T-cell (primary cell): Measurements from ENCODE around the gene TOP2B. TPM values are rescaled to one million over a fixed set of nuclear protein-coding genes. Genes with fewer than 3 reads are reported as not detected.

Experiments
- ATAC-seq, 4 experiments: fragments of 200-7000 bp in 3 of 4; fragments of 150-1000 bp in 1 of 4; cut with Tn5 transposase; replicated peaks in 1 of 4; 1 replicate in 3 of 4; 2 replicates in 1 of 4; pipeline ENCODE4 v1.10.0; 2021; ENCODE audit warnings: moderate library complexity in 3 of 4, mild to moderate bottlenecking in 2 of 4, moderate number of reproducible peaks in 1 of 4
- CTCF ChIA-PET, 2 donors: fragments of 300-600 bp; sonication (Branson Sonifier 250); formaldehyde crosslinking; loops; one replicate each; lab custom pipeline; 2022; ENCODE audit warnings: antibody characterized with exemption in 2 of 2; lab: Charles Lee
- POLR2A ChIA-PET, 2 donors: fragments of 300-600 bp; sonication (Branson Sonifier 250); formaldehyde crosslinking; loops; one replicate each; lab custom pipeline; 2022; ENCODE audit warnings: antibody characterized with exemption in 2 of 2; lab: Charles Lee
- DNase-seq, 35 experiments: peaks; one replicate each; pipeline versions ENCODE4 v3.0.0 to v3.0.0-alpha.2; 2013 to 2023
- H3K27ac ChIP-seq: one replicate; pipeline ENCODE4 v1.5.1; 2013; ENCODE audit warnings: low read length
- H3K27me3 ChIP-seq, 2 experiments: replicated peaks in 1 of 2; 1 replicate in 1 of 2; 2 replicates in 1 of 2; pipeline versions ENCODE4 v1.6.1 to v1.7.0; 2013; ENCODE audit warnings: low read length in 1 of 2, mixed read lengths in 1 of 2; ENCODE audit not compliant: control insufficient read depth in 2 of 2, insufficient read depth in 2 of 2; ENCODE audit errors: extremely low read depth in 1 of 2
- H3K36me3 ChIP-seq, 2 donors: 1 replicate in 1 of 2; 2 replicates in 1 of 2; pipeline versions ENCODE4 v1.6.1 to v1.7.0; 2013; ENCODE audit warnings: low read length in 1 of 2; ENCODE audit not compliant: control insufficient read depth in 2 of 2, insufficient read depth in 1 of 2; ENCODE audit errors: extremely low read depth in 1 of 2
- H3K4me1 ChIP-seq, 2 experiments: 1 replicate in 1 of 2; 2 replicates in 1 of 2; pipeline versions ENCODE4 v1.6.1 to v1.7.0; 2013; ENCODE audit warnings: low read length in 2 of 2, mixed read lengths in 1 of 2; ENCODE audit not compliant: insufficient read depth in 2 of 2, control insufficient read depth in 1 of 2; ENCODE audit errors: extremely low read depth in 1 of 2
- H3K4me3 ChIP-seq, 2 donors: 1 replicate in 1 of 2; 2 replicates in 1 of 2; pipeline versions ENCODE4 v1.5.1 to v1.7.0; 2013; ENCODE audit warnings: mild to moderate bottlenecking in 2 of 2, low read length in 1 of 2, moderate library complexity in 1 of 2; ENCODE audit not compliant: control insufficient read depth in 1 of 2; ENCODE audit errors: extremely low read depth in 1 of 2
- H3K9me3 ChIP-seq: 2 replicates; pipeline ENCODE4 v1.7.0; 2013
- H3K27ac Mint-ChIP-seq, 2 donors: one replicate each; pipeline ENCODE4 v1.8.0; 2020 to 2021; ENCODE audit warnings: mild to moderate bottlenecking in 2 of 2, mixed read lengths in 2 of 2
- H3K27me3 Mint-ChIP-seq, 2 donors: one replicate each; pipeline ENCODE4 v1.8.0; 2021 to 2022; ENCODE audit warnings: mixed read lengths in 2 of 2
- H3K36me3 Mint-ChIP-seq: one replicate; pipeline ENCODE4 v1.8.0; 2021; ENCODE audit warnings: mixed read lengths
- H3K4me1 Mint-ChIP-seq, 3 donors: one replicate each; pipeline ENCODE4 v1.8.0; 2020 to 2022; ENCODE audit warnings: mixed read lengths in 3 of 3, mild to moderate bottlenecking in 1 of 3
- H3K4me3 Mint-ChIP-seq, 3 donors: one replicate each; pipeline ENCODE4 v1.8.0; 2020 to 2022; ENCODE audit warnings: mild to moderate bottlenecking in 3 of 3, mixed read lengths in 3 of 3, moderate library complexity in 3 of 3
- H3K9me3 Mint-ChIP-seq, 3 donors: one replicate each; pipeline ENCODE4 v1.8.0; 2020 to 2022; ENCODE audit warnings: mixed read lengths in 3 of 3
- WGBS: methylation state at CpG from one replicate; pipeline ENCODE4 v1.1.5; 2013; ENCODE audit warnings: missing lambda C conversion rate; ENCODE audit not compliant: insufficient coverage; 5-methylcytosine and 5-hydroxymethylcytosine counted together
- total RNA-seq, 35 experiments: library from RNA in 6 of 35; stranded (reverse) in 6 of 35; fragments of 120-200 nt in 1 of 35; gene quantifications; one replicate each; pipeline versions ENCODE4 v1.2.1 to v1.2.4 and lab custom pipeline; 2013 to 2026

The TOP2B gene
- total RNA-seq, 5 donors from 2014 or later (not counting 1 experiment from before 2014, with no cell fraction given) = 121 to 138 (median 130) TPM

DNA sequence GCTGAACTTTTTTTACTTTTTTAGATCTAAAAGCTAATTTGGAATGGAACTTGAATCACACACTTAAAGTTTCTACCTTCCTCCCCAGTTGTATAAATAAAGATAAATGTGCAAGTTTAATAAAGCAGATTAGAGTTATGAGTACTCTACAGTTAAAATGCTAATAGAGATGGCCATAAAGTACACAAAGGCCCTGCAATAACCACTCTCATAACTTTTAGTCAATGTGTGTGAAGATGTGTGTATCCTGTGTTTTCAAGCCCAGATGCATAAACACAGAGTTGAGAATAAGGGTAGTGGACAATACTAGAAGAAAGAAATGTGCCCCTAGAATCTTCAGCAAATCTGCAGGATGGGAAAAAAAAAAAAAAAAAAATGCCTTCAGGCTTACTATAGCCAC is 45.3 kb downstream of the TOP2B start:
- peaks cover 0 to 59% of the 10 kb centered on the region in 2 donors for H3K36me3 ChIP-seq
- H3K4me3 Mint-ChIP-seq = no peak overlapping the region
- peaks cover 50% of the 10 kb centered on the region for H3K36me3 Mint-ChIP-seq
- no peaks in the 10 kb centered on the region for H3K9me3 ChIP-seq
- H3K27me3 ChIP-seq = no peaks in the 10 kb centered on the region
- DNase-seq (no peak), ATAC-seq (no peak)
- no peaks in the 10 kb centered on the region for H3K27me3 Mint-ChIP-seq
- ChIA-PET CTCF (no interaction called here), POLR2A (interaction anchor here in 1 of 2 donors (0.7 kb wide), 1 partner anchor 17 kb away, joined by 11 read pairs; no protein-coding TSS in a partner anchor)
- no peaks in the 10 kb centered on the region for H3K9me3 Mint-ChIP-seq
- H3K4me3 ChIP-seq = no peak overlapping the region
- peaks cover 0 to 3% (median 0%) of the 10 kb centered on the region in 3 donors for H3K4me1 Mint-ChIP-seq
- no peaks in the 10 kb centered on the region for H3K4me1 ChIP-seq
- H3K27ac Mint-ChIP-seq = peak overlapping the region in 1 of 2 donors; percentile 50
- H3K27ac ChIP-seq = no peak overlapping the region

DNA sequence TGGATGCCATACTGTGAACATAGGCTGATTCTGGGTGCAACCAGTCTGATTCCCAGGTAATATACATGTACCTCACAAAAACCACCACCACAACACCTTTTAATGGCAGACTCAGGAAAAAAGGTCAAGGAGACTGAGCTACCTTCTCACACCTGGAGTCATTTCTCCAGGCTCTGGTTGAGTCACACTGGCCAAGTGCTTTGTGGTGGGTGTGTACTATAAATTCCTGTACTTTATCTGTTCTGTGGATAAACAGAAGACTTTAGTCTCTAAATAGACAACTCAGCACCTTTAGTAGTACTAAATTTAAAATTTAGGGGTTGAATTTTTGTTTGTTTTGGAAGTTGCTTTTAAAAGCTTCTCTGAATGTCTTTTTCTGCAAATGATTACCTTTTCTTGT is 46.7 kb downstream of the TOP2B start:
- H3K4me1 ChIP-seq = no peaks in the 10 kb centered on the region
- no peak overlapping the region for H3K27ac ChIP-seq
- no peaks in the 10 kb centered on the region for H3K9me3 Mint-ChIP-seq
- peaks cover 0 to 58% of the 10 kb centered on the region in 2 donors for H3K36me3 ChIP-seq
- peak overlapping the region; percentile 31 to 62 for H3K27ac Mint-ChIP-seq
- no peaks in the 10 kb centered on the region for H3K27me3 Mint-ChIP-seq
- no peak overlapping the region for H3K4me3 Mint-ChIP-seq
- CTCF ChIA-PET = no interaction called here
- H3K4me3 ChIP-seq = no peak overlapping the region
- H3K27me3 ChIP-seq = no peaks in the 10 kb centered on the region
- H3K36me3 Mint-ChIP-seq = peaks cover 47% of the 10 kb centered on the region
- no peak for DNase-seq
- H3K9me3 ChIP-seq = no peaks in the 10 kb centered on the region
- H3K4me1 Mint-ChIP-seq = peaks cover 0 to 3% (median 2%) of the 10 kb centered on the region in 3 donors
- POLR2A ChIA-PET = no interaction called here
- no peak for ATAC-seq

DNA sequence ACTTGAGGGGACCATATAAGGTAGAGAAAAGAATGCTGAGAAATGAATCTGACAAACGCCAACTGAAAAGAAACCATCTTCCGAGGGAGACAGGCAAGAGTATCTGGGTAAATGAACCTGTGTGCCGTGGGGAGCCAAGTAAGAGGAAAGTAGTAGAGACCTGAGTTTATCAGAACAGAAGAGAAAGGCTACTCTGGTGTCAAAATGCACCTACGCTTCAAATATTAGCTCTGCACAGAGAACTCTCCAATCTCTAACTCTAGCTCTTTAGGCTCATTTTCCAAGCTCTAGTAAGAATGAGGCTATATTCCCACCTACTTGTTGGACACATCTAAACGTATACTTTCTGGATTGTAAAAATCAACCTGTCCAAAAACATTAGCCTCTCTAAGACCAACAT is 53.5 kb downstream of the TOP2B start:
- POLR2A ChIA-PET = no interaction called here
- WGBS = 98% methylated on average over 4 of the region's 5 CpGs

DNA sequence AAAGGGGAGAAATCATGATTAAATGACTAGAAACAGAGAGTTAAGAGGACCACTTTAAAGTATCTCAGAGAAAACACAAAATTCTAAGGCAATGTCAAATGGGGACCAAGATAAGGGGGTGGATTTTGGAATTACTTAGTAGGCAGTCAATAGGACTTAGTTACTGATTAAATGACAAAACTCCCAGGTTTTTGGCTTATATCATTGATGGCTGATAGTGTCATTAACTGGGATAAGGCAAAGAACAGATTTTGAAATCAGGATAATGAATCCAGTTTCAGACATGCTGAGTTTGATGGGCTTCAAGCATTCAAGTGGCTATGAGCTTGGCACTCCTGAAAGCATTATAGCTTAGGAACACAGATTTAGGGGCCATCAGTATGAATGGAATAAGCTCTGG is 53.9 kb downstream of the TOP2B start:
- POLR2A ChIA-PET = no interaction called here
- H3K9me3 Mint-ChIP-seq = no peaks in the 10 kb centered on the region
- H3K27ac Mint-ChIP-seq = peak overlapping the region in 1 of 2 donors; percentile 88
- no peak overlapping the region for H3K27ac ChIP-seq
- H3K27me3 Mint-ChIP-seq = no peaks in the 10 kb centered on the region
- CTCF ChIA-PET = interaction anchor here in 1 of 2 donors (1.2 kb wide), 1 partner anchor 30 kb away, joined by 3 read pairs; no protein-coding TSS in a partner anchor
- DNase-seq = no peak
- H3K36me3 ChIP-seq = peaks cover 0 to 73% of the 10 kb centered on the region in 2 donors
- no peak overlapping the region for H3K4me3 ChIP-seq
- no peaks in the 10 kb centered on the region for H3K27me3 ChIP-seq
- H3K36me3 Mint-ChIP-seq = peaks cover 58% of the 10 kb centered on the region
- H3K4me1 Mint-ChIP-seq = peaks cover 2 to 12% (median 6%) of the 10 kb centered on the region in 3 donors
- no peak for ATAC-seq
- H3K9me3 ChIP-seq = no peaks in the 10 kb centered on the region
- H3K4me3 Mint-ChIP-seq = no peak overlapping the region
- no peaks in the 10 kb centered on the region for H3K4me1 ChIP-seq

More for the DNA sequence above, 53.5 kb downstream of the TOP2B start:
- H3K4me3 Mint-ChIP-seq = no peak overlapping the region
- Histone ChIP-seq H3K27me3 (no peaks in the 10 kb centered on the region), H3K4me1 (no peaks in the 10 kb centered on the region), H3K9me3 (no peaks in the 10 kb centered on the region), H3K36me3 (peaks cover 0 to 74% of the 10 kb centered on the region in 2 donors), H3K4me3 (no peak overlapping the region), H3K27ac (no peak overlapping the region)
- H3K27ac Mint-ChIP-seq = peak overlapping the region in 1 of 2 donors; percentile 88
- no peak for DNase-seq
- no peaks in the 10 kb centered on the region for H3K9me3 Mint-ChIP-seq
- peaks cover 56% of the 10 kb centered on the region for H3K36me3 Mint-ChIP-seq
- H3K4me1 Mint-ChIP-seq = peaks cover 2 to 10% (median 6%) of the 10 kb centered on the region in 3 donors
- CTCF ChIA-PET = interaction anchor here in 1 of 2 donors (1.2 kb wide), 1 partner anchor 29 kb away, joined by 3 read pairs; no protein-coding TSS in a partner anchor
- H3K27me3 Mint-ChIP-seq = no peaks in the 10 kb centered on the region
- no peak for ATAC-seq

DNA sequence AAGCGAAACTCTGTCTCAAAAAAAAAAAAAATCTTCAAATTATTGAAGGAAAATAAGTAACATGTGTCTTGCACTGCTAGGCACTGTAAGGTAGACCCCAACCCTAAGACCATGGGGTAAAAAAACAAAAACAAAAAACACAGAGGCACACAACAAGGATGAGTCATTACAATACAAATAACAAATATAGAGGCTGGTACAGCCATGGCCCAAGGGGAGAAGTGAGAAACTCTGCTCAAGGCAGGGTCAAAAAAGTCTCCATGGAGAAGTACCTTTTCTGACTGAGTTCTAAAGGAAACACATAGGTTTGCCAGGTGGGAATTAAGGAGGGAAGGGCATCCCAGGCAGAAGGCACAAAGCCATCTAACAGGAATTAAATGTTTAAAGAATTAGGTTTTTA is 54.5 kb downstream of the TOP2B start:
- H3K9me3 Mint-ChIP-seq = no peaks in the 10 kb centered on the region
- ChIA-PET CTCF (no interaction called here), POLR2A (no interaction called here)

DNA sequence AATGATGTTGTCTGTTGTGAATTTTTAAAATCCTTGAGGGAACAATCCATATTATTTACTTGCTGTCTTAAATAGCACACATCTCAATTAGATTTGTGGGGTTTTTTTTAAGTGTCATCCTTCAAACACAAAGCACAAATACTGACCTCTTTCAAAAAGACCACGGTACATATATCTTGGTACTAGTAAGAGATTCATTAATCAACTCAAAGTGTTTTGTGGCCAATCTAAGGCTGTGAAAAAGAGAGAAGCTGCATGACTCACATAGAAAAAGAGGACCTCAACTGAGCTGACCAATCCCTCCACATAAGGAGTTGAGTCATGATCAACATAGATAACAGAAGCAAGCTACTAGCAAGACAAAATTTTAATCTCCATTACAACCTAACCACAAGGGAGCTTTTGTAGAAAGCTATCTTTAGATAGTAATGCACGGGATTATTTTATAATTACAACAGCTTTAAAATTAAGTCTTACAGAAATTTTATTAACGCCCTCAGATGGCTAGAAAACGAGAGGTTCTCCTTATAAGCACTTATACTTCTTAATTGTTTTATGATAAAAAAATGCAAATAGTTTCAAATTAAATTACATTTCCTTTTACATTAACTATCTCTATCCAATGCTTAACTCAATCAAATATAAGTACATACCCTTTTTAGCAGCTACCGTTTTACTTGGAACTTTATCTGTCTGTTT is 60.5 kb downstream of the TOP2B start:
- Histone ChIP-seq H3K36me3 (peaks cover 0 to 72% of the 10 kb centered on the region in 2 donors), H3K27me3 (no peaks in the 10 kb centered on the region), H3K4me3 (no peak overlapping the region), H3K9me3 (no peaks in the 10 kb centered on the region), H3K4me1 (no peaks in the 10 kb centered on the region), H3K27ac (no peak overlapping the region)
- Mint-ChIP-seq H3K27ac (peak overlapping the region in 1 of 2 donors; percentile 46), H3K36me3 (peaks cover 52% of the 10 kb centered on the region), H3K4me3 (no peak overlapping the region), H3K9me3 (no peaks in the 10 kb centered on the region), H3K27me3 (no peaks in the 10 kb centered on the region), H3K4me1 (peaks cover 0 to 4% (median 0%) of the 10 kb centered on the region in 3 donors)
- ChIA-PET POLR2A (interaction anchor here in 1 of 2 donors (0.8 kb wide), 1 partner anchor 30 kb away, joined by 3 read pairs; no protein-coding TSS in a partner anchor), CTCF (interaction anchor here in 1 of 2 donors (0.9 kb wide), 1 partner anchor 10 kb away, joined by 8 read pairs; no protein-coding TSS in a partner anchor)
- ATAC-seq = no peak
- WGBS = no CpG with 5 or more reads among the region's 5 CpGs
- no peak for DNase-seq

More for the DNA sequence above, 54.5 kb downstream of the TOP2B start:
- no peaks in the 10 kb centered on the region for H3K27me3 ChIP-seq
- H3K36me3 ChIP-seq = peaks cover 0 to 76% of the 10 kb centered on the region in 2 donors
- Mint-ChIP-seq H3K36me3 (peaks cover 60% of the 10 kb centered on the region), H3K27ac (peak overlapping the region; percentile 47 to 88), H3K4me3 (no peak overlapping the region), H3K4me1 (peaks cover 2 to 12% (median 6%) of the 10 kb centered on the region in 3 donors), H3K27me3 (no peaks in the 10 kb centered on the region)
- H3K4me3 ChIP-seq = no peak overlapping the region
- DNase-seq (no peak), ATAC-seq (no peak)
- no CpG with 5 or more reads among the region's 1 CpG for WGBS
- H3K27ac ChIP-seq = no peak overlapping the region
- no peaks in the 10 kb centered on the region for H3K4me1 ChIP-seq
- H3K9me3 ChIP-seq = no peaks in the 10 kb centered on the region
